ENCODE data around the gene SLC22A8.

DNA sequence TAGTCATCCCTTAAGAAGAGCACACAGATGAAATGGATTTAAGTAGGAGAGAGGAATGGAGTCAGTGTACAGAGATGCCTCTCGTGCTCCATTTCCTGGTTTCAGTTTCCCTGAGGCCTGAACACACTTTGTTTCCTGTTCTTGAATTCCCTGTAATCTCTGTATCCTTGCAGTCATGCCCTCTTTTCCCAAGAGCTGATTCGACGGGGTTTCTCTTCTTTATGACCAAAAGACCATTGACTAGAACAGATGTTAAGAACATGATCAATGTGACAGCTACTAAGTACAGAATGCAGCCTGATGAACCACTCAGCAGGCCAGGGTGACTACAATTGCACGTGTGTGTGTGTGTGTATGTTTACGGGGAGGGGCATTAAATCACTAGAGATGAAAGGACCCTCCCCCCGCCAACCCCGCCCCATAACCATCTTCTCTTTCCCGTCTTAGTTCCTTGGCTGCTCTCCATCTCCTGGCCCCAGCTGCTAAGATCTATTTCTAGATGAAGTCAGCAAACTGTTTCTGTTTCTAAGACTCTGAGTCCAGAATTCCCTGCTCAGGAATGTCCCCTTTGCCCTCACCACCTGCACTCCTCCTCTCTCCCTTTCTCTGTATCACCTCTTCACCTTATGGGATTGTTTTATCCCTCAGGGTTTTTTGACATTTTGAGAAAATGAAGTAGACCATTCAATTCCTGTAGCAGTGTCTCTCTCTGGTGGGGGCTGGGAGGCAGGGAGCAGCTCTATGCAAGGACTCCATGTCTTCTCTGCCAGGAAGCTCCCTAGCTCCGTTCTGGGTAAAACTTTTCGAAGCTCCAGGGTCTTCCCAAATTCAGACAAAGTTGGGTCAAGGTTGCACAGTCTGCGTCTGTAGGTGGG lies 56.9 kb downstream of the SLC22A8 start:
- TF ChIP-seq, protein P1, sequence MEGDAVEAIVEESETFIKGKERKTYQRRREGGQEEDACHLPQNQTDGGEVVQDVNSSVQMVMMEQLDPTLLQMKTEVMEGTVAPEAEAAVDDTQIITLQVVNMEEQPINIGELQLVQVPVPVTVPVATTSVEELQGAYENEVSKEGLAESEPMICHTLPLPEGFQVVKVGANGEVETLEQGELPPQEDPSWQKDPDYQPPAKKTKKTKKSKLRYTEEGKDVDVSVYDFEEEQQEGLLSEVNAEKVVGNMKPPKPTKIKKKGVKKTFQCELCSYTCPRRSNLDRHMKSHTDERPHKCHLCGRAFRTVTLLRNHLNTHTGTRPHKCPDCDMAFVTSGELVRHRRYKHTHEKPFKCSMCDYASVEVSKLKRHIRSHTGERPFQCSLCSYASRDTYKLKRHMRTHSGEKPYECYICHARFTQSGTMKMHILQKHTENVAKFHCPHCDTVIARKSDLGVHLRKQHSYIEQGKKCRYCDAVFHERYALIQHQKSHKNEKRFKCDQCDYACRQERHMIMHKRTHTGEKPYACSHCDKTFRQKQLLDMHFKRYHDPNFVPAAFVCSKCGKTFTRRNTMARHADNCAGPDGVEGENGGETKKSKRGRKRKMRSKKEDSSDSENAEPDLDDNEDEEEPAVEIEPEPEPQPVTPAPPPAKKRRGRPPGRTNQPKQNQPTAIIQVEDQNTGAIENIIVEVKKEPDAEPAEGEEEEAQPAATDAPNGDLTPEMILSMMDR (IDR thresholded peaks at IDR 0.05), result no peak
- TF ChIP-seq POLR2A (IDR thresholded peaks at IDR 0.05), result no peak

Data from adrenal gland (tissue), 5 donors.